WTC11 (cell line): ENCODE data around the gene ZNF609. TPM values are rescaled to one million over a fixed set of nuclear protein-coding genes. Genes with fewer than 3 reads are reported as not detected.

Experiments used
- ATAC-seq: fragments of 200-7000 bp; cut with Tn5 transposase; 2 replicates; pipeline ENCODE4 v1.10.0; 2021; ENCODE audit warnings: mild to moderate bottlenecking, moderate library complexity
- CTCF ChIA-PET: fragments of 300-600 bp; sonication (Branson Sonifier 250); formaldehyde crosslinking; loops from one replicate; lab custom pipeline; 2021; ENCODE audit warnings: antibody characterized with exemption; lab: Charles Lee
- POLR2A ChIA-PET: fragments of 350-600 bp; sonication (Branson Sonifier 250); formaldehyde crosslinking; loops from one replicate; lab custom pipeline; 2021; ENCODE audit warnings: antibody characterized with exemption; lab: Charles Lee
- DNase-seq: peaks from one replicate; pipeline ENCODE4 v3.0.0; 2021; ENCODE audit warnings: low spot score
- H3K27ac Mint-ChIP-seq: 2 replicates; pipeline ENCODE4 v1.8.0; 2021; ENCODE audit warnings: mixed read lengths
- H3K27me3 Mint-ChIP-seq: 2 replicates; pipeline ENCODE4 v1.8.0; 2021; ENCODE audit warnings: low read depth, mild to moderate bottlenecking, moderate library complexity, mixed read lengths
- H3K36me3 Mint-ChIP-seq: 2 replicates; pipeline ENCODE4 v1.8.0; 2021; ENCODE audit warnings: mixed read lengths
- H3K4me1 Mint-ChIP-seq: 2 replicates; pipeline ENCODE4 v1.8.0; 2022; ENCODE audit warnings: mixed read lengths
- H3K4me3 Mint-ChIP-seq: 2 replicates; pipeline ENCODE4 v1.8.0; 2021; ENCODE audit warnings: mild to moderate bottlenecking, moderate library complexity, mixed read lengths
- H3K9me3 Mint-ChIP-seq: 2 replicates; pipeline ENCODE4 v1.8.0; 2021; ENCODE audit warnings: mixed read lengths
- AFF4 ChIP-seq: sonication (generic); formaldehyde crosslinking; IDR thresholded peaks from 2 replicates; pipeline ENCODE4 v1.8.1; 2023; ENCODE audit warnings: mild to moderate bottlenecking, missing genetic modification reagents, borderline replicate concordance
- ERG ChIP-seq: fragments of 250-450 bp; sonication (Bioruptor Pico); IDR thresholded peaks from 2 replicates; pipeline ENCODE4 v1.8.0; 2021; ENCODE audit warnings: mild to moderate bottlenecking
- ESRRA ChIP-seq: sonication (generic); formaldehyde crosslinking; IDR thresholded peaks from 2 replicates; pipeline ENCODE4 v1.8.1; 2022; ENCODE audit warnings: mild to moderate bottlenecking, missing genetic modification reagents, borderline replicate concordance
- HMGXB4 ChIP-seq: sonication (generic); formaldehyde crosslinking; IDR thresholded peaks from 2 replicates; pipeline ENCODE4 v1.8.1; 2023; ENCODE audit warnings: mild to moderate bottlenecking, moderate library complexity, missing genetic modification reagents
- JAZF1 ChIP-seq: fragments of 250-450 bp; sonication (Bioruptor Pico); IDR thresholded peaks from 2 replicates; pipeline ENCODE4 v1.9.0; 2021; ENCODE audit warnings: moderate library complexity, mild to moderate bottlenecking, inconsistent platforms
- MAX ChIP-seq: sonication (generic); formaldehyde crosslinking; IDR thresholded peaks from 2 replicates; pipeline ENCODE4 v1.8.0; 2022; ENCODE audit warnings: mild to moderate bottlenecking, missing genetic modification reagents
- MXD4 ChIP-seq: fragments of 250-450 bp; sonication (Bioruptor Pico); IDR thresholded peaks from 2 replicates; pipeline ENCODE4 v1.8.0; 2021; ENCODE audit warnings: mild to moderate bottlenecking, moderate library complexity, borderline replicate concordance
- OVOL2 ChIP-seq: fragments of 250-450 bp; sonication (Bioruptor Pico); IDR thresholded peaks from 2 replicates; pipeline ENCODE4 v1.9.0; 2021; ENCODE audit warnings: mild to moderate bottlenecking, borderline replicate concordance
- RELA ChIP-seq: sonication (generic); formaldehyde crosslinking; IDR thresholded peaks from 2 replicates; pipeline ENCODE4 v1.8.1; 2022; ENCODE audit warnings: missing genetic modification reagents, mild to moderate bottlenecking, borderline replicate concordance
- SOX15 ChIP-seq: fragments of 250-450 bp; sonication (Bioruptor Pico); IDR thresholded peaks from 2 replicates; pipeline ENCODE4 v1.9.0; 2021; ENCODE audit warnings: mild to moderate bottlenecking
- SP1 ChIP-seq: sonication (generic); formaldehyde crosslinking; conservative IDR thresholded peaks from 2 replicates; pipeline ENCODE4 v1.8.1; 2022; ENCODE audit warnings: missing genetic modification reagents
- ZNF121 ChIP-seq: sonication (generic); formaldehyde crosslinking; IDR thresholded peaks from 2 replicates; pipeline ENCODE4 v1.8.0; 2023; ENCODE audit warnings: missing genetic modification reagents
- ZNF263 ChIP-seq: sonication (generic); formaldehyde crosslinking; IDR thresholded peaks from 2 replicates; pipeline ENCODE4 v1.8.1; 2022; ENCODE audit warnings: low read depth, mild to moderate bottlenecking, moderate library complexity, missing genetic modification reagents
- ZNF281 ChIP-seq: sonication (generic); formaldehyde crosslinking; IDR thresholded peaks from 2 replicates; pipeline ENCODE4 v1.8.0; 2023; ENCODE audit warnings: mild to moderate bottlenecking, missing genetic modification reagents
- total RNA-seq: library from RNA; stranded (reverse); gene quantifications from 3 replicates; pipeline ENCODE4 v1.2.3, GENCODE V29; 2021
- TF ChIP-seq, protein P1 (sequence below): sonication (generic); formaldehyde crosslinking; IDR thresholded peaks from 2 replicates; pipeline ENCODE4 v1.8.0; 2022; ENCODE audit warnings: mild to moderate bottlenecking, missing genetic modification reagents
- TF ChIP-seq, protein P2 (sequence below): sonication (generic); formaldehyde crosslinking; IDR thresholded peaks from 2 replicates; pipeline ENCODE4 v1.8.1; 2023; ENCODE audit warnings: mild to moderate bottlenecking, missing genetic modification reagents, moderate library complexity

Gene ZNF609
- total RNA-seq, 1 experiment from 2014 or later: 47.4 TPM

DNA sequence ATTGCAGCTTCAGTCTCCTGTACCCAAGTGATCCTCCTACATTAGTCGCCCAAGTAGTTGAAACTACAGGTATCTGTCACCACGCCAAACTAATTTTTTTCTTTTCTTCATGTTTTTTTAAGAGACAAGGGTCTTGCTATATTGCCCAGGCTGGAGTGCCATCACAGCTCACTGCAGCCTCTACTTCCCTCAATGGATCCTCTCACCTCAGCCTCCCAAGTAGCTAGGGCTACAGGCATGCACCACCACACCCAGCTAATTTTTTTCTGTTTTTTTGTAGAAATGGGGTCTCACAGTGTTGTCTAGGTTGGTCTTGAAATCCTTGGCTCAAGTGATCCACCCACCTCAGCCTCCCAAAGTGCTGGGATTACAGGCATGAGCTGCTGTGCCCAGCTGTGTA is 89.5 kb downstream of the ZNF609 start:
- Mint-ChIP-seq H3K27ac (no peak overlapping the region), H3K27me3 (no peaks in the 10 kb centered on the region)
- POLR2A ChIA-PET: interaction anchor here (0.7 kb wide), 1 partner anchor 362 kb away, joined by 7 read pairs; the partner anchor contains the start of gene ANKDD1A

GRCh38 chr15:64552281-64552948 is 92.0 kb downstream of the ZNF609 start:
- TF ChIP-seq JAZF1 (CRISPR knock-in tag) (no peak), OVOL2 (CRISPR knock-in tag) (no peak), ERG (no peak)
- DNase-seq (no peak), ATAC-seq (no peak)
- Mint-ChIP-seq H3K9me3 (no peaks in the 10 kb centered on the region), H3K4me3 (no peak overlapping the region), H3K4me1 (no peaks in the 10 kb centered on the region), H3K27ac (peak overlapping the region; percentile 42; the same call in 1 of the 2 replicates), H3K27me3 (no peaks in the 10 kb centered on the region), H3K36me3 (no peaks in the 10 kb centered on the region; the same call in 1 of the 2 replicates)
- ChIA-PET CTCF (interaction anchor here (0.6 kb wide), 1 partner anchor 13 kb away, joined by 3 read pairs; no protein-coding TSS in a partner anchor), POLR2A (no interaction called here)

More for the DNA sequence above, 89.5 kb downstream of the ZNF609 start:
- TF ChIP-seq, protein P1, sequence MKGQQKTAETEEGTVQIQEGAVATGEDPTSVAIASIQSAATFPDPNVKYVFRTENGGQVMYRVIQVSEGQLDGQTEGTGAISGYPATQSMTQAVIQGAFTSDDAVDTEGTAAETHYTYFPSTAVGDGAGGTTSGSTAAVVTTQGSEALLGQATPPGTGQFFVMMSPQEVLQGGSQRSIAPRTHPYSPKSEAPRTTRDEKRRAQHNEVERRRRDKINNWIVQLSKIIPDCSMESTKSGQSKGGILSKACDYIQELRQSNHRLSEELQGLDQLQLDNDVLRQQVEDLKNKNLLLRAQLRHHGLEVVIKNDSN (CRISPR knock-in tag): no peak
- no peak for TF ChIP-seq MAX (CRISPR knock-in tag)
- TF ChIP-seq MXD4 (CRISPR knock-in tag): no peak
- TF ChIP-seq, protein P2, sequence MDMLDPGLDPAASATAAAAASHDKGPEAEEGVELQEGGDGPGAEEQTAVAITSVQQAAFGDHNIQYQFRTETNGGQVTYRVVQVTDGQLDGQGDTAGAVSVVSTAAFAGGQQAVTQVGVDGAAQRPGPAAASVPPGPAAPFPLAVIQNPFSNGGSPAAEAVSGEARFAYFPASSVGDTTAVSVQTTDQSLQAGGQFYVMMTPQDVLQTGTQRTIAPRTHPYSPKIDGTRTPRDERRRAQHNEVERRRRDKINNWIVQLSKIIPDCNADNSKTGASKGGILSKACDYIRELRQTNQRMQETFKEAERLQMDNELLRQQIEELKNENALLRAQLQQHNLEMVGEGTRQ: no peak
- peak; percentile 80; the same call in 1 of the 2 replicates for TF ChIP-seq ZNF121
- Mint-ChIP-seq H3K9me3 (no peaks in the 10 kb centered on the region), H3K4me1 (0 out of 2 replicates have a peak, but pooled peaks cover 2% of the 10 kb centered on the region), H3K4me3 (no peak overlapping the region), H3K36me3 (no peaks in the 10 kb centered on the region; the same call in 1 of the 2 replicates)
- CTCF ChIA-PET: no interaction called here
- DNase-seq: no peak
- no peak for ATAC-seq

- H3K27me3 Mint-ChIP-seq: no peaks in the 10 kb centered on the region
- no peaks in the 10 kb centered on the region; the same call in 1 of the 2 replicates for H3K36me3 Mint-ChIP-seq
- H3K27ac Mint-ChIP-seq: 0 out of 2 replicates have a peak overlapping the region, but pooled peaks have one; percentile 38
- POLR2A ChIA-PET: interaction anchor here (1.0 kb wide), 1 partner anchor 37 kb away, joined by 3 read pairs; no protein-coding TSS in a partner anchor
- H3K4me3 Mint-ChIP-seq: no peak overlapping the region
- peaks cover 12% of the 10 kb centered on the region for H3K4me1 Mint-ChIP-seq
- no peak for ATAC-seq
- CTCF ChIA-PET: interaction anchor here (1.1 kb wide), 1 partner anchor 95 kb away, joined by 3 read pairs; no protein-coding TSS in a partner anchor
- no peaks in the 10 kb centered on the region for H3K9me3 Mint-ChIP-seq
- no peak for DNase-seq
- TF ChIP-seq SOX15 (no peak), ZNF263 (CRISPR knock-in tag) (no peak), AFF4 (no peak), RELA (CRISPR knock-in tag) (no peak), HMGXB4 (CRISPR knock-in tag) (no peak), ZNF281 (CRISPR knock-in tag) (no peak), SP1 (no peak), ESRRA (CRISPR knock-in tag) (no peak)
- TF ChIP-seq, protein P1 (CRISPR knock-in tag): no peak
Observed at GRCh38 chr15:64558460-64559179, 98.2 kb downstream of the ZNF609 start.
